ENCODE measurements around the gene PCDHB5.

GRCh38 chr5:141182248-141182647, 47.2 kb downstream of the PCDHB5 start, which contains the start of gene PCDHB16:
- TF ChIP-seq ZNF654 (tag by site-specific recombination; IDR thresholded peaks at IDR 0.05; ENCODE audit: low read depth) (peak; percentile 33), ZNF148 (tag by site-specific recombination; IDR thresholded peaks at IDR 0.05; ENCODE audit: borderline replicate concordance) (no peak), MEIS1 (CRISPR knock-in tag; IDR thresholded peaks at IDR 0.05; ENCODE audit: borderline replicate concordance) (no peak), ZNF335 (tag by site-specific recombination; conservative IDR thresholded peaks at IDR 0.05) (no peak), ZSCAN23 (tag by site-specific recombination; IDR thresholded peaks at IDR 0.05) (no peak), ZNF660 (tag by site-specific recombination; IDR thresholded peaks at IDR 0.05) (0 out of 2 replicates have a peak, but pooled peaks have one; percentile 41), ATF2 (tag by site-specific recombination; IDR thresholded peaks at IDR 0.05; ENCODE audit: low read depth) (no peak)

Measured in HEK293 (cell line).